Tibial artery (tissue), 4 donors: ENCODE data around the gene TCP1.

Source experiments
- DNase-seq, 2 donors: peaks; one replicate each; pipeline ENCODE4 v3.0.0-alpha.2; 2019
- H3K27ac ChIP-seq, 2 donors: fragments of 200-600 bp; sonication (generic) in 1 of 2; 1 replicate in 1 of 2; 2 replicates in 1 of 2; pipeline ENCODE4 v1.5.1; 2018 to 2019; ENCODE audit warnings: mild to moderate bottlenecking in 1 of 2
- H3K27me3 ChIP-seq, 2 donors: fragments of 200-600 bp; sonication (generic) in 1 of 2; one replicate each; pipeline versions ENCODE4 v1.5.1 to v1.6.0; 2016 to 2019
- H3K36me3 ChIP-seq, 3 donors: fragments of 200-600 bp; sonication (generic) in 2 of 3; one replicate each; pipeline ENCODE4 v1.5.1; 2016 to 2019; ENCODE audit warnings: mild to moderate bottlenecking in 2 of 3
- H3K4me1 ChIP-seq, 4 donors: fragments of 200-600 bp; sonication (generic) in 2 of 4; 1 replicate in 3 of 4; 2 replicates in 1 of 4; pipeline ENCODE4 v1.5.1; 2016 to 2019
- H3K4me3 ChIP-seq, 2 donors: fragments of 200-600 bp; sonication (generic) in 1 of 2; 1 replicate in 1 of 2; 2 replicates in 1 of 2; pipeline ENCODE4 v1.5.1; 2018 to 2019; ENCODE audit warnings: mild to moderate bottlenecking in 2 of 2
- H3K9me3 ChIP-seq, 3 donors: fragments of 200-600 bp; sonication (generic) in 1 of 3; one replicate each; pipeline ENCODE4 v1.5.1; 2016 to 2019
- CTCF ChIP-seq, 2 experiments: fragments of 200-600 bp in 1 of 2; fragments of 450-650 bp in 1 of 2; IDR thresholded peaks; one replicate each; pipeline ENCODE4 v1.5.1; 2017 to 2019; ENCODE audit warnings: antibody characterized with exemption in 2 of 2, mild to moderate bottlenecking in 1 of 2, moderate library complexity in 1 of 2
- intact Hi-C: fragments of 100-400 bp; cut with DNase I; formaldehyde crosslinking; loops from one replicate; pipeline ENCODE4 v1.15.0; 2023; ENCODE audit warnings: low total_unique reads

The TCP1 gene

GRCh38 chr6:159790956-159791598 is 1.7 kb upstream of the TCP1 start:
- H3K4me3 ChIP-seq = peak overlapping the region; percentile 80 to 92
- H3K4me1 ChIP-seq = peaks cover 0 to 63% (median 45%) of the 10 kb centered on the region in 4 donors
- no peak for TF ChIP-seq CTCF (IDR thresholded peaks at IDR 0.05)
- H3K9me3 ChIP-seq = no peaks in the 10 kb centered on the region
- no peak for DNase-seq
- H3K27ac ChIP-seq = peak overlapping the region; percentile 96 to 98
- intact Hi-C loops = loop anchor here (2.0 to 5.0 kb wide), 3 partner anchors 41 to 176 kb away; partner anchors contain the start of genes IGF2R and SOD2
- H3K36me3 ChIP-seq = peaks cover 14 to 42% (median 19%) of the 10 kb centered on the region in 3 donors
- H3K27me3 ChIP-seq = no peaks in the 10 kb centered on the region

GRCh38 chr6:159790149-159790955 is 950 bp upstream of the TCP1 start, which contains the start of gene MRPL18:
Gene MRPL18, plus strand, starts transcription at chr6:159790467. Its CDS starts 121 bp downstream, at chr6:159790588.
- peak; percentile 96 to 98 for DNase-seq
- H3K4me1 ChIP-seq = peaks cover 0 to 70% (median 47%) of the 10 kb centered on the region in 4 donors

GRCh38 chr6:159788753-159789376 is 537 bp downstream of the TCP1 start:
- TF ChIP-seq CTCF (IDR thresholded peaks at IDR 0.05) = no peak
- intact Hi-C loops = loop anchor here (2.0 kb wide), 1 partner anchor 62 kb away; the partner anchor contains the start of gene WTAP
- DNase-seq = peak; percentile 49 to 75
- H3K4me3 ChIP-seq = peak overlapping the region; percentile 80 to 92
- H3K27me3 ChIP-seq = no peaks in the 10 kb centered on the region
- peaks cover 0 to 69% (median 44%) of the 10 kb centered on the region in 4 donors for H3K4me1 ChIP-seq
- H3K9me3 ChIP-seq = no peaks in the 10 kb centered on the region
- H3K27ac ChIP-seq = peak overlapping the region; percentile 96 to 98
- H3K36me3 ChIP-seq = peaks cover 36 to 48% (median 40%) of the 10 kb centered on the region in 3 donors

More at GRCh38 chr6:159790149-159790955, 950 bp upstream of the TCP1 start, which contains the start of gene MRPL18:
- Histone ChIP-seq H3K27ac (peak within 1 kb of the TSS; percentile 96 to 98), H3K36me3 (peaks cover 21 to 44% (median 25%) of the 10 kb centered on the region in 3 donors), H3K4me3 (peak within 1 kb of the TSS; percentile 80 to 92), H3K9me3 (no peaks in the 10 kb centered on the region), H3K27me3 (no peaks in the 10 kb centered on the region)
- no peak for TF ChIP-seq CTCF (IDR thresholded peaks at IDR 0.05)
- intact Hi-C loops = loop anchor here (2.0 to 5.0 kb wide), 3 partner anchors 42 to 177 kb away; partner anchors contain the start of genes IGF2R and SOD2

GRCh38 chr6:159788276-159788675 is 1.1 kb downstream of the TCP1 start:
- intact Hi-C loops = loop anchor here (2.0 kb wide), 1 partner anchor 61 kb away; the partner anchor contains the start of gene WTAP
- Histone ChIP-seq H3K36me3 (peaks cover 41 to 50% (median 42%) of the 10 kb centered on the region in 3 donors), H3K27ac (peak overlapping the region; percentile 96 to 98), H3K9me3 (no peaks in the 10 kb centered on the region), H3K4me1 (peaks cover 0 to 68% (median 42%) of the 10 kb centered on the region in 4 donors), H3K27me3 (no peaks in the 10 kb centered on the region), H3K4me3 (peak overlapping the region; percentile 80 to 92)
- no peak for TF ChIP-seq CTCF (IDR thresholded peaks at IDR 0.05)
- no peak for DNase-seq

- TF ChIP-seq CTCF (IDR thresholded peaks at IDR 0.05) = no peak
- no peak overlapping the region for H3K27ac ChIP-seq
- intact Hi-C loops = no loop called here
- no peak overlapping the region for H3K4me3 ChIP-seq
- no peaks in the 10 kb centered on the region for H3K27me3 ChIP-seq
- DNase-seq = no peak
- no peaks in the 10 kb centered on the region for H3K9me3 ChIP-seq
- peaks cover 0 to 8% (median 2%) of the 10 kb centered on the region in 4 donors for H3K4me1 ChIP-seq
- H3K36me3 ChIP-seq = peaks cover 61 to 93% (median 68%) of the 10 kb centered on the region in 3 donors
Observed at GRCh38 chr6:159778542-159779103, 10.8 kb downstream of the TCP1 start.
